Esophagus squamous epithelium (tissue), 5 donors: ENCODE measurements around the gene HOXA10. TPM values are rescaled to one million over a fixed set of nuclear protein-coding genes. Genes with fewer than 3 reads are reported as not detected.
A peak's percentile ranks its signal among the peaks of the same experiment; 100 is the strongest.

ENCODE experiments used
- DNase-seq: peaks from one replicate; lab custom pipeline; 2025; lab: John Stamatoyannopoulos, UW
- H3K27ac ChIP-seq, 4 donors: fragments of 200-600 bp; sonication (generic); one replicate each; pipeline ENCODE4 v1.5.1; 2016 to 2019; ENCODE audit warnings: mild to moderate bottlenecking in 1 of 4
- H3K27me3 ChIP-seq, 4 donors: fragments of 200-600 bp; sonication (generic); 1 replicate in 3 of 4; 2 replicates in 1 of 4; pipeline versions ENCODE4 v1.5.1 to v1.6.0; 2017 to 2021; ENCODE audit warnings: antibody characterized with exemption in 1 of 4
- H3K36me3 ChIP-seq, 3 donors: fragments of 200-600 bp; sonication (generic); one replicate each; pipeline ENCODE4 v1.5.1; 2016 to 2019
- H3K4me1 ChIP-seq, 3 donors: fragments of 200-600 bp; sonication (generic); one replicate each; pipeline ENCODE4 v1.5.1; 2017 to 2019
- H3K4me3 ChIP-seq, 4 donors: fragments of 200-600 bp; sonication (generic); 1 replicate in 3 of 4; 2 replicates in 1 of 4; pipeline ENCODE4 v1.5.1; 2016 to 2019; ENCODE audit warnings: mild to moderate bottlenecking in 2 of 4, moderate library complexity in 1 of 4
- H3K9me3 ChIP-seq, 3 donors: fragments of 200-600 bp; sonication (generic); one replicate each; pipeline ENCODE4 v1.5.1; 2016 to 2019
- CTCF ChIP-seq, 6 experiments: fragments of 450-650 bp in 4 of 6; fragments of 200-600 bp in 2 of 6; sonication (generic) in 2 of 6; IDR thresholded peaks; one replicate each; pipeline ENCODE4 v1.5.1; 2016 to 2019; ENCODE audit warnings: antibody characterized with exemption in 6 of 6, mild to moderate bottlenecking in 4 of 6, moderate library complexity in 4 of 6
- POLR2A ChIP-seq, 4 donors: fragments of 450-650 bp; IDR thresholded peaks; one replicate each; pipeline ENCODE4 v1.6.1; 2017; ENCODE audit warnings: antibody characterized with exemption in 4 of 4, mild to moderate bottlenecking in 4 of 4, moderate library complexity in 3 of 4
- WGBS, 2 donors: methylation state at CpG; one replicate each; pipeline ENCODE4 v1.1.5; 2018; 5-methylcytosine and 5-hydroxymethylcytosine counted together
- intact Hi-C: fragments of 100-400 bp; cut with DNase I; formaldehyde crosslinking; loops from one replicate; pipeline ENCODE4 v1.15.0; 2022
- total RNA-seq, 4 donors: library from RNA; depleted of rRNA; stranded (reverse); fragments of >200 nt; gene quantifications; one replicate each; pipeline ENCODE4 v1.1.0, GENCODE V29; 2016
- donor health status: DM: yes; HTN: yes; CAD: no.

The HOXA10 gene
- total RNA-seq, 4 donors from 2014 or later: not detected

GRCh38 chr7:27149842-27150567 lies 24.1 kb downstream of the HOXA10 start:
- peaks cover 10 to 100% (median 38%) of the 10 kb centered on the region in 4 donors for H3K27me3 ChIP-seq
- H3K9me3 ChIP-seq: no peaks in the 10 kb centered on the region
- H3K4me1 ChIP-seq: peaks cover 23 to 60% (median 27%) of the 10 kb centered on the region in 3 donors
- WGBS, 2 donors: 67 to 70% methylated on average over 5 of the region's 13 CpGs
- TF ChIP-seq POLR2A (IDR thresholded peaks at IDR 0.05) (no peak), CTCF (IDR thresholded peaks at IDR 0.05) (no peak)
- DNase-seq: no peak
- intact Hi-C loops: loop anchor here (5.0 kb wide), 1 partner anchor 658 kb away; no protein-coding TSS in a partner anchor
- no peaks in the 10 kb centered on the region for H3K36me3 ChIP-seq
- H3K4me3 ChIP-seq: peak overlapping the region; percentile 24 to 64 (median 42)
- peak overlapping the region; percentile 8 to 67 (median 34) for H3K27ac ChIP-seq

- H3K9me3 ChIP-seq: no peaks in the 10 kb centered on the region
- intact Hi-C loops: no loop called here
- no peaks in the 10 kb centered on the region for H3K36me3 ChIP-seq
- H3K27ac ChIP-seq: peak overlapping the region in 2 of 4 donors; percentile 50 to 76
- peak overlapping the region in 1 of 4 donors; percentile 66 for H3K4me3 ChIP-seq
- WGBS, 2 donors: 63 to 68% methylated on average over 15 to 29 of the region's 30 CpGs
- H3K4me1 ChIP-seq: peaks cover 22 to 62% (median 23%) of the 10 kb centered on the region in 3 donors
- DNase-seq: no peak
- H3K27me3 ChIP-seq: peaks cover 10 to 100% (median 32%) of the 10 kb centered on the region in 4 donors
- TF ChIP-seq CTCF (IDR thresholded peaks at IDR 0.05): no peak
- TF ChIP-seq POLR2A (IDR thresholded peaks at IDR 0.05): no peak
These were observed 25.1 kb downstream of the HOXA10 start for GRCh38 chr7:27148756-27149641.

GRCh38 chr7:27148031-27148755 lies 25.9 kb downstream of the HOXA10 start:
- peaks cover 10 to 100% (median 25%) of the 10 kb centered on the region in 4 donors for H3K27me3 ChIP-seq
- 29 to 67% methylated on average over 10 to 12 of the region's 28 CpGs for WGBS, 2 donors
- intact Hi-C loops: no loop called here

More at GRCh38 chr7:27148031-27148755, 25.9 kb downstream of the HOXA10 start:
- H3K4me1 ChIP-seq: peaks cover 22 to 70% (median 23%) of the 10 kb centered on the region in 3 donors
- no peak for DNase-seq
- TF ChIP-seq CTCF (IDR thresholded peaks at IDR 0.05) (no peak), POLR2A (IDR thresholded peaks at IDR 0.05) (no peak)
- no peaks in the 10 kb centered on the region for H3K36me3 ChIP-seq
- peak overlapping the region; percentile 19 to 76 (median 42) for H3K27ac ChIP-seq
- peak overlapping the region; percentile 35 to 66 (median 50) for H3K4me3 ChIP-seq
- no peaks in the 10 kb centered on the region for H3K9me3 ChIP-seq
